Measurements from ENCODE around the gene PHETA2.
A peak's percentile ranks its signal among the peaks of the same experiment; 100 is the strongest.

PHETA2 gene

DNA sequence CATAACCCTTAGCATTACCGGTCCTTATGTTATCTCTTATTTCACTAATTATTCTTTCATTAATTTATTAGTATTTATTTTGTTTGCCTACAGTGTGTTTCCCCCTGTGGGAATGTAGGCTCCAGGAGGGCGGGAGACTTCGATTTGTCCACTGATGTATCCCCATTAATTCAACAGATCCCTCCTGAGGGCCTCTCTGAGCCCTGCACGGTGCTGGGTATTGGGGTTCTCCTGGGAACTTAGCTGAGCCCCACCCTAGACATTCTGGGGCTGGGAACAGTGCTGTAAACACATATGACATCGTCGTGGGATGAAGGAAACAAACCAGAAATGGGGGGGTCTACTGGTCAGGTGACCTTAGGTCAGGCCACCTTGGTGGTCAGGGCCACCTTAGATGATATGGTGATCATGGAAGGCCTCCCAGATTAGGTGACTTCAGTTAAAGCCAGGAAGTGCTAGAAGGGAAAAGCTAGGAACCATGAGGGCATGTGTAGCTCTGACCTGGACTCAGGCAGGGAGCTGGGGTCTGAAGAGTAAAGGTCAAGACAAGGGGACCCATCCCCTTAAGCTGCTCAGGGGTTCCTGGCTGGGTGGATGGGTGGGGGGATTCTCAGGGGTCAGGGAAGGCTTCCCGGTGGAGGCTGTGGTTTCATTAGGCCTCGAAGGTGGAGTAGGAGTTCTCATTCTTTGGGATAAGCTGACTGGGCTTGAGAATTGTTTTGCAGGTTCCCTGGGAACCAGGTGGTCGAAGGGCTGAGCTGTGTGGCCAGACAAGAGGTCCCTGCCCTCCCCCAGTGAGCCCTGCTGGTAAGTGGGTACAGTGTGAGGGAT lies 1.0 kb downstream of the PHETA2 start:
- TF ChIP-seq, protein P1, sequence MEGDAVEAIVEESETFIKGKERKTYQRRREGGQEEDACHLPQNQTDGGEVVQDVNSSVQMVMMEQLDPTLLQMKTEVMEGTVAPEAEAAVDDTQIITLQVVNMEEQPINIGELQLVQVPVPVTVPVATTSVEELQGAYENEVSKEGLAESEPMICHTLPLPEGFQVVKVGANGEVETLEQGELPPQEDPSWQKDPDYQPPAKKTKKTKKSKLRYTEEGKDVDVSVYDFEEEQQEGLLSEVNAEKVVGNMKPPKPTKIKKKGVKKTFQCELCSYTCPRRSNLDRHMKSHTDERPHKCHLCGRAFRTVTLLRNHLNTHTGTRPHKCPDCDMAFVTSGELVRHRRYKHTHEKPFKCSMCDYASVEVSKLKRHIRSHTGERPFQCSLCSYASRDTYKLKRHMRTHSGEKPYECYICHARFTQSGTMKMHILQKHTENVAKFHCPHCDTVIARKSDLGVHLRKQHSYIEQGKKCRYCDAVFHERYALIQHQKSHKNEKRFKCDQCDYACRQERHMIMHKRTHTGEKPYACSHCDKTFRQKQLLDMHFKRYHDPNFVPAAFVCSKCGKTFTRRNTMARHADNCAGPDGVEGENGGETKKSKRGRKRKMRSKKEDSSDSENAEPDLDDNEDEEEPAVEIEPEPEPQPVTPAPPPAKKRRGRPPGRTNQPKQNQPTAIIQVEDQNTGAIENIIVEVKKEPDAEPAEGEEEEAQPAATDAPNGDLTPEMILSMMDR (conservative IDR thresholded peaks at IDR 0.05; ENCODE audit: low read depth, low read length), result no peak
- peak overlapping the region; percentile 61 for H3K4me3 ChIP-seq (ENCODE audit: low read length)
- no peak for DNase-seq (ENCODE audit: low read depth)

DNA sequence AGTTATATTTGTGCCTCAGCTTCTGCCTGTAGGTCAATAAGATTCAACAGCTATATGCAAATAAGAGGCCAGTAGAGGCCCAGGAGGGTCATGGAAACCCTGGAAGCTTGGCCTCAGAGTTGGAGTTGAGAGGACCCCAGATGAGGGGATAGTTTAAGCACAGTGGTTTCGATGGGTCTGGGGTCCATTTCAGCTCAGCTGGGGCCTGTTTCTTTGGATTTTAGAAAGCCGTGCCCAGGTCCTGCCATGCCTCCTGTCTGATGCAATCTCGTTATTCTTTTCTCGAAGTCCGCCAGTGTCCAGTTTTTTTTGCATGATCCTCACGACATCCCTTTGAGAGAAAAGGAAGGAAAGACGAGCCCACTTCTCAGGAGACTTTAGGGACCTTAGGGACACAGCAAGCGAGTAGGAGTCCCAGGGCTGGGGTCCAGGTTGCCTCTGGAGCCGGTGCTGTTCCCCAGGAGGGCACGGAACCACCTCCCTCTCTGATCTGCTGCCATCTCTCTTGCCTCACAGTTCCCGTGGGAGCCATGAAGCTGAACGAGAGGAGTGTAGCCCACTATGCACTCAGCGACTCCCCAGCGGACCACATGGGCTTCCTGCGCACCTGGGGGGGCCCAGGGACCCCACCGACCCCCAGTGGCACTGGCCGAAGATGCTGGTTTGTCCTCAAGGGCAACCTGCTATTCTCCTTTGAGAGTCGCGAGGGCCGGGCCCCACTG lies 2.9 kb downstream of the PHETA2 start:
- no peak for DNase-seq (ENCODE audit: low read depth)
- TF ChIP-seq, protein P1 (conservative IDR thresholded peaks at IDR 0.05; ENCODE audit: low read depth, low read length), result no peak
- H3K4me3 ChIP-seq (ENCODE audit: low read length), result no peak overlapping the region

DNA sequence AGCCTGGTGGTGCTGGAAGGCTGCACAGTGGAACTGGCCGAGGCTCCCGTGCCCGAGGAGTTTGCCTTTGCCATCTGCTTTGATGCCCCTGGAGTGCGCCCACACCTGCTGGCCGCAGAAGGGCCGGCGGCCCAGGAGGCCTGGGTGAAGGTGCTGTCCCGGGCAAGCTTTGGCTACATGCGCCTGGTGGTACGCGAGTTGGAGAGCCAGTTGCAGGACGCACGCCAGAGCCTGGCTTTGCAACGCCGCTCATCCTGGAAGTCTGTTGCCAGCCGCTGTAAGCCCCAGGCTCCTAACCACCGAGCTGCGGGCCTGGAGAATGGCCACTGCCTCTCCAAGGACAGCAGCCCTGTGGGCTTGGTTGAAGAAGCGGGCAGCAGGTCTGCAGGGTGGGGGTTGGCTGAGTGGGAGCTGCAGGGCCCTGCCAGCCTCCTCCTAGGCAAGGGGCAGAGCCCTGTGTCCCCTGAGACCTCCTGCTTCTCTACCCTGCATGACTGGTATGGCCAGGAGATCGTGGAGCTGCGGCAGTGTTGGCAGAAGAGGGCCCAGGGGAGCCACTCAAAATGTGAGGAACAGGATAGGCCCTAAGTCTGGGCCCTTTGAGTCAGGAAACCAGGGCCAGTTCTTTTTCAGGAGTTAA lies 3.6 kb downstream of the PHETA2 start:
- DNase-seq (ENCODE audit: low read depth), result no peak
- TF ChIP-seq, protein P1 (conservative IDR thresholded peaks at IDR 0.05; ENCODE audit: low read depth, low read length), result no peak
- no peak overlapping the region for H3K4me3 ChIP-seq (ENCODE audit: low read length)

DNA sequence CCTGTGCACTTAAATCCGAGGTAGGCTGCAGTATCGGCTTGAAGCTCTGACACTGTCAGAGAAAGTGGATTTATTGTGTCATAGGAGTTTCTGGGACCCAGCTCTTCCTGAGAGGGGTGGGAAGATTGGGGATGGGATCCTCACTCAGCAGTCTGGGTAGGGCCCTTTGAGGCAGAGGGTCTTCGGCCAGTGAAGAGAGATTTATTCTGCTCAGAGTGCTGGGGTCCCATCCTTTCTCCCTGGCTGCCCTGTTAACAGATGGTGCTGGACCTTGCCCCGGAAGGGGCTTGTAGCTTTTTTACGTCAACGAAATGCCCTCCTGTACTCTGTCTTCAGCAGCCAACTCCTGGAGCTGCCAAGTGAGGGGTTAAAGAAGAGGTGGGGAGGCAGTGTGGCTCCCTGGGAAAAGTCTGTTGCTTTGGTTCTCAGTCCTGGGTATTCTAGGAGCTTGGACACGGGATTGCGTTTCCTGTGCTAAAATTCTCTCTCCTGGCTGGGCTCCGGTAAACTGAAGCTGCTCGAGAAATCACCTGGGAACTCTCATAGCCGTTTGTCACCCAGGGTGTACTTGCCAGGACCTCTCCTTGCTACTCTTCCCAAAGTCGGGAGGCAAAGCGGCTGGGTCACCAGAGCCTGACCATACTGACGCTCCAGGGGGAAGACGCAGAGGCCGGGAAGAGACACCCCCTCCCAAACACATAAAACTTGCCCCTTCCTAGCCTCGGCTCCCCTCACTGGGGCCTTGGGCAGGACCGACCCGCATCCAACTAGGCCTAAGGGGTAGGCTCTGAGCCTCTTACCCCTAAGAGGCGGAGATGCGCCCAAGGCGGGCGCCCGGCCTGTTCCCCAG lies 4.6 kb downstream of the PHETA2 start:
- H3K4me3 ChIP-seq (ENCODE audit: low read length), result peak overlapping the region; percentile 46
- TF ChIP-seq, protein P1 (conservative IDR thresholded peaks at IDR 0.05; ENCODE audit: low read depth, low read length), result no peak
- no peak for DNase-seq (ENCODE audit: low read depth)

DNA sequence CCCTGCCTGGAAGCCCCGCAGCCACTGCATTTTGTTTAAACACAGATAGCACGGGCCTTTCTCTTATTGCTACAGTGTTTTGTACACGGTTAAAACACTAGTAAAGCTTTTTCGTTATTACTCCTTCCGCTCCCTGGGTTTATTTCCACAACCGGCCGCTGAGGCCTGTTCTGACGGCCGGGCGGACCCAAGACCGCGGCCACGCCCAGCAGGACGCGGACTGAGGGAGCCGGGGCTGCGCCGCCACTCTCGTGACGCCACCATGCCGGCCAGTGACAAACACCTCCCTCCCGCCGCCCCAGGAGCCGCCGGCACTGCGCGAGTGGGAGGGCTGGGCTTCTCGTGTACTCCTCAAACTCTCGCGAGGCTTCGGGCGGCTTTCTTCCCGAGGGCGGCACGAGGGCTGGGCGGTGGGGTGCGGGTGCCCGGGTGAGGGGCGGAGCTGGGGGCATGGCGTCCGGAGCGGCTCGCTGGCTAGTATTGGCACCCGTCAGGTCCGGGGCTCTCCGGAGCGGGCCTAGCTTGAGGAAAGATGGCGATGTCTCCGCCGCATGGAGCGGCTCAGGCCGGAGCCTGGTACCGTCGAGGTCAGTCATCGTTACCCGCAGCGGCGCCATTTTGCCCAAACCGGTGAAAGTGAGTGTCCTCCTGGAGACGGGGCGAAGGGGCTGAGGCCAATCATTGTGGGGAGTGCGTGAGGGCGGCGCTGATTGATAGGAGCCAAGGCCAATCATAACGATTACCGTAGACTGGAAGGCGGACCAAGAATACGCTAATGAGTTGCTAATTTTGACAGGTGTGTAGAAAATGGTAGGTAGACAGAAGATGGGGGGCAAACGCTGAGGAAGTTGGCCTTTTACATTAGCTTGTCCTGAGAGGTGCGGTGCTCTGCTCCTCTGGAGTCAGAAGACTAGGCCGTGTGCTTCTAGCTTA lies 5.5 kb downstream of the PHETA2 start, which contains the start of gene SMDT1:
Gene SMDT1, plus strand, starts transcription at position 382 of the 933 bp plus-strand sequence. Its CDS starts 69 bp downstream, at position 451.
- peak; percentile 94 for DNase-seq (ENCODE audit: low read depth)
- H3K4me3 ChIP-seq (ENCODE audit: low read length), result peak within 1 kb of the TSS; percentile 71
- TF ChIP-seq, protein P1 (conservative IDR thresholded peaks at IDR 0.05; ENCODE audit: low read depth, low read length), result no peak
